MM.1S (cell line): ENCODE results near the gene KRTAP12-3.

Experiments
- CTCF ChIP-seq: fragments of 300-600 bp; sonication (generic); IDR thresholded peaks from 2 replicates; pipeline ENCODE4 v1.5.1; 2016; ENCODE audit warnings: antibody characterized with exemption, low read length, mixed read lengths
- EZH2 ChIP-seq: fragments of 300-600 bp; sonication (generic); optimal IDR thresholded peaks from 2 replicates; pipeline ENCODE3; 2017; ENCODE audit warnings: low read depth, mild to moderate bottlenecking, antibody characterized with exemption, low read length, mixed read lengths

DNA sequence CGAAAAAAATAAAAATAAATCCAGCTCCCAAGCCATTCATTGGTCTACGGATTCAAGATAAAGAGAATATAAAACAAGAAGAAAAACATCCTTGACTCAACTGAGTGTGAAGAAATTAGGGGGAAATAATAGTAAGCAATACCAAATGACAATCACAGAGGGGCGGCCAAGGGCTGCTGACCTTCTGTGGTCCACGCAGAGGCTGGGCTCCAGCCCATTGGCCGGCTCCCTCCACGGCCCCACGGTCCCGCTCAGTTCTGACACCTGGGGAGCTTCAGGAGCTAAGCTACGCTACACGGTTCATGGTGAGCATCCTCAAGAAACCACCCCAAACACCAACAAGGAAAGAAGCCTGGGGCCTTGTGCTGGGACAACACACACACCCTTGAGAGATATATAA is 38.8 kb downstream of the KRTAP12-3 start:
- TF ChIP-seq CTCF (no peak), EZH2 (no peak)
